Spleen (tissue), 11 donors: ENCODE measurements around the gene SULF2. TPM values are rescaled to one million over a fixed set of nuclear protein-coding genes. Genes with fewer than 3 reads are reported as not detected.

Experiments used
- DNase-seq: peaks from one replicate; pipeline ENCODE4 v3.0.0-alpha.2; 2020
- H3K27ac ChIP-seq, 8 donors: fragments of 200-600 bp; sonication (generic) in 7 of 8; 1 replicate in 4 of 8; 2 replicates in 4 of 8; pipeline versions ENCODE4 v1.5.0 to v1.8.0; 2016 to 2021; ENCODE audit warnings: inconsistent platforms in 4 of 8, mild to moderate bottlenecking in 4 of 8, moderate library complexity in 1 of 8
- H3K27me3 ChIP-seq, 7 donors: fragments of 200-600 bp; sonication (generic) in 6 of 7; replicated peaks in 1 of 7; 1 replicate in 4 of 7; 2 replicates in 3 of 7; pipeline versions ENCODE4 v1.5.0 to v1.8.0; 2016 to 2021; ENCODE audit warnings: inconsistent platforms in 3 of 7, mild to moderate bottlenecking in 1 of 7
- H3K36me3 ChIP-seq, 6 donors: fragments of 200-600 bp; sonication (generic) in 5 of 6; 1 replicate in 4 of 6; 2 replicates in 2 of 6; pipeline versions ENCODE4 v1.5.0 to v1.8.0; 2016 to 2021; ENCODE audit warnings: inconsistent platforms in 2 of 6
- H3K4me1 ChIP-seq, 6 donors: fragments of 200-600 bp; sonication (generic) in 5 of 6; 1 replicate in 3 of 6; 2 replicates in 3 of 6; pipeline versions ENCODE4 v1.5.0 to v1.8.0; 2016 to 2021; ENCODE audit warnings: inconsistent platforms in 3 of 6
- H3K4me3 ChIP-seq, 8 donors: fragments of 200-600 bp; sonication (generic) in 7 of 8; 1 replicate in 4 of 8; 2 replicates in 4 of 8; pipeline versions ENCODE4 v1.5.0 to v1.8.0; 2016 to 2021; ENCODE audit warnings: inconsistent platforms in 4 of 8, mild to moderate bottlenecking in 4 of 8, moderate library complexity in 2 of 8
- H3K9me3 ChIP-seq, 8 donors: fragments of 200-600 bp; sonication (generic) in 7 of 8; 1 replicate in 4 of 8; 2 replicates in 4 of 8; pipeline versions ENCODE4 v1.5.0 to v1.8.0; 2016 to 2021; ENCODE audit warnings: inconsistent platforms in 4 of 8
- POLR2A ChIP-seq, 3 donors: fragments of 450-650 bp; IDR thresholded peaks; one replicate each; pipeline ENCODE4 v1.5.1; 2017; ENCODE audit warnings: antibody characterized with exemption in 3 of 3, mild to moderate bottlenecking in 1 of 3
- POLR2AphosphoS5 ChIP-seq, 3 donors: sonication (generic); formaldehyde crosslinking; IDR thresholded peaks; one replicate each; pipeline ENCODE4 v1.5.1; 2017; ENCODE audit warnings: antibody characterized with exemption in 3 of 3
- WGBS, 5 donors: extraction: QIAGEN DNeasy Blood & Tissue Kit in 3 of 5; methylation state at CpG; one replicate each; pipeline versions ENCODE4 v1.1.5 to v1.1.7; 2013 to 2018; 5-methylcytosine and 5-hydroxymethylcytosine counted together
- intact Hi-C: fragments of 100-400 bp; cut with DNase I; formaldehyde crosslinking; loops from one replicate; pipeline ENCODE4 v1.15.0; 2023; ENCODE audit warnings: low total_unique reads
- polyA plus RNA-seq, 3 donors: library from polyadenylated mRNA; stranded (reverse); fragments of 200-250 nt; gene quantifications; one replicate each; pipeline ENCODE4 v1.2.1, GENCODE V29; 2013
- total RNA-seq, 7 donors: library from RNA; depleted of rRNA in 3 of 7; stranded (reverse); fragments of >200 nt in 3 of 7; fragmentation: NEBNext Ultra II Directional in 4 of 7; extraction: Animal tissue kit (Norgen Biotek cat#: 25700) in 4 of 7; gene quantifications; one replicate each; pipeline versions ENCODE4 v1.1.0 to v1.2.1, GENCODE V29; 2016 to 2021
- TF ChIP-seq, protein P1 (sequence below), 11 experiments: fragments of 200-600 bp in 7 of 11; fragments of 450-650 bp in 4 of 11; sonication (generic) in 4 of 11; IDR thresholded peaks in 8 of 11; conservative IDR thresholded peaks in 3 of 11; 1 replicate in 7 of 11; 2 replicates in 4 of 11; pipeline versions ENCODE4 v1.4.0 to v1.8.0; 2016 to 2021; ENCODE audit warnings: antibody characterized with exemption in 11 of 11, inconsistent platforms in 4 of 11, mild to moderate bottlenecking in 1 of 11
- donor health status: healthy with polysubstance abuse.
- donor health status: DM: no; HTN: no; CAD: no; lungs with moderate emphysema.
- donor health status: DM: no; HTN: no; CAD: no.
- donor health status: Bipolar disorder and iron deficiency.
- donor health status: healthy.
- donor health status: DM: no; HTN: no; CAD: no.
- donor health status: DM: yes; HTN: yes; CAD: no.

Gene SULF2
- total and polyA plus RNA-seq, 10 donors: 5.5 to 49.1 (median 15.7) TPM

DNA sequence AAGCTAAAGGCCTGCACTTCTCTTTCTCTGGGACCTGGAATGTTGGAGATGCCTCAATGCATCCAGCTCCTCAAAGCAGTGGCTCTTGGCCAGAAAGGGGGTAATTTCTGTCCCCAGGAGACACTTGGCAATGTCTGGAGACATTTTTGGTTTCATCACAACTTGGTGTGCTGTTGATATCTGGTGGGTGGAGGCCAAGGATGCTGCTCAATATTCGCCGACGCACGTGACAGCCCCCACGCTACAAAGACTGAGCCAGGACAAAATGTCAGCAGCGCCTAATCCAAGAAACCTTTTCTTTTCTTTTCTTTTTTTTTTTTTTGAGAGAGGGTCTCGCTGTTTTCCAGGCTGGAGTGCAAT lies 79.8 kb downstream of the SULF2 start:
- Histone ChIP-seq H3K9me3 (no peaks in the 10 kb centered on the region), H3K4me1 (peaks cover 0 to 13% (median 2%) of the 10 kb centered on the region in 6 donors), H3K27me3 (no peaks in the 10 kb centered on the region), H3K27ac (no peak overlapping the region), H3K4me3 (no peak overlapping the region), H3K36me3 (no peaks in the 10 kb centered on the region)
- TF ChIP-seq, protein P1, sequence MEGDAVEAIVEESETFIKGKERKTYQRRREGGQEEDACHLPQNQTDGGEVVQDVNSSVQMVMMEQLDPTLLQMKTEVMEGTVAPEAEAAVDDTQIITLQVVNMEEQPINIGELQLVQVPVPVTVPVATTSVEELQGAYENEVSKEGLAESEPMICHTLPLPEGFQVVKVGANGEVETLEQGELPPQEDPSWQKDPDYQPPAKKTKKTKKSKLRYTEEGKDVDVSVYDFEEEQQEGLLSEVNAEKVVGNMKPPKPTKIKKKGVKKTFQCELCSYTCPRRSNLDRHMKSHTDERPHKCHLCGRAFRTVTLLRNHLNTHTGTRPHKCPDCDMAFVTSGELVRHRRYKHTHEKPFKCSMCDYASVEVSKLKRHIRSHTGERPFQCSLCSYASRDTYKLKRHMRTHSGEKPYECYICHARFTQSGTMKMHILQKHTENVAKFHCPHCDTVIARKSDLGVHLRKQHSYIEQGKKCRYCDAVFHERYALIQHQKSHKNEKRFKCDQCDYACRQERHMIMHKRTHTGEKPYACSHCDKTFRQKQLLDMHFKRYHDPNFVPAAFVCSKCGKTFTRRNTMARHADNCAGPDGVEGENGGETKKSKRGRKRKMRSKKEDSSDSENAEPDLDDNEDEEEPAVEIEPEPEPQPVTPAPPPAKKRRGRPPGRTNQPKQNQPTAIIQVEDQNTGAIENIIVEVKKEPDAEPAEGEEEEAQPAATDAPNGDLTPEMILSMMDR (IDR thresholded peaks at IDR 0.05 in 8 of 11, conservative IDR thresholded peaks at IDR 0.05 in 3 of 11): no peak
- TF ChIP-seq POLR2AphosphoS5 (IDR thresholded peaks at IDR 0.05) (no peak), POLR2A (IDR thresholded peaks at IDR 0.05) (no peak)
- WGBS, 5 donors: 86 to 94% (median 93%) methylated on average over 7 of the region's 7 CpGs
- DNase-seq: no peak
- intact Hi-C loops: no loop called here

DNA sequence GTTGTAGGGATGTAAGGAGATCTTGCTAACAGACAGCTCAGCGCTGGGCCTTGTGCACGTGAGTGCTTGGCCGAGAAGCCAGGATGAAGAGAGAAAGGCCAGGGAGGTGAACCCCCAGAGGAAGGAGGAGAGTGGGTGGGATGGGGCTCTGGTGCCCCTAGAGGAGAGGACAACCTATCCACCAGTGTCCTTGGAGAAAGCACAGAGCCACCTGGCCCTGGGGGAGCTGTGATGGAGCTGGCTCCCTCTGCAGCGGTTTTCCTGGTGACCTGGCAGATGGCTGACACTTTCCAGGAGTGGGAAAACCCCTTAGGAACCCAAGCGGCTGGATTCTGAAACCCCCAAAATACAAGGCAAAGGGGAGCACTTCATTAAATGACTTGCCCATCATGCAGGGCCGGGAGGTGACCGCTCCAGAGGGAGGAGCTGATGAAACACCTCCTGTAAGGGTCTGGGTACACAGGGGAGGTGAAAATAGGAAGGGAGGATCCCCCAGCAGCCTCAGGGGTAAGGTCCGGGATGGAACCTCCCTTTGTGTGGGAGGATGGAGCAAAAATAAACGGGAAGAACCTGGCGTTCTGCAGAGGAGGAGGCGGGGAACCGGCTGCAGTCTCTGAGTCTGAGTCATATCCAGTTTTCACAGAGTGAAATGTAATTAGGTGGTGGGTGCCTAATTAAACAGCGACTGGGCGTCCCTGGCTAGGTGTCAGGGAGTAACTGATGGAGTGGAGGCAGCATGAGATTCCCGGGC lies 80.4 kb downstream of the SULF2 start:
- no peak for TF ChIP-seq POLR2A (IDR thresholded peaks at IDR 0.05)
- TF ChIP-seq, protein P1 (IDR thresholded peaks at IDR 0.05 in 8 of 11, conservative IDR thresholded peaks at IDR 0.05 in 3 of 11): no peak
- no peak for TF ChIP-seq POLR2AphosphoS5 (IDR thresholded peaks at IDR 0.05)
- Histone ChIP-seq H3K36me3 (no peaks in the 10 kb centered on the region), H3K9me3 (no peaks in the 10 kb centered on the region), H3K4me3 (no peak overlapping the region), H3K27me3 (no peaks in the 10 kb centered on the region), H3K4me1 (peaks cover 0 to 13% (median 2%) of the 10 kb centered on the region in 6 donors), H3K27ac (no peak overlapping the region)
- 56 to 76% (median 74%) methylated on average over 15 of the region's 15 CpGs for WGBS, 5 donors
- intact Hi-C loops: no loop called here
- no peak for DNase-seq

DNA sequence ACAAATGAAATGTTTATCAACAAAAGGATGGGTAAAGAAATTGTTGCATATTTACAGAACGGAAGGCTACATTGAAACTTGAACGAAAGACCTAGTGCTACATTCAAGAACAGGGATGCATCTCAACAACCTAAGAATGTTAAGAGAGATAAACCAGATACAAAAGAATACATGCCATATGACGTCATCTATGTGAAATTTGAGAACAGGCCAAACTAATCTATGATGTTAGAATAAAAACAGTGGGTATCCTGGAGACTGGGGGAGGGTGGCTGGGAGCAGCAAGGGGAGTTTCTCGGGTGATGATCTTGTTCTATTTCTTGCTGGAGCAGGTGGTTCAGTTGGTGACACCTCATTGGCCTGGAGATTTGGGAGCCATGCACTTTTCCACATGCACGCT lies 81.5 kb downstream of the SULF2 start:
- intact Hi-C loops: no loop called here
- WGBS, 5 donors: 79 to 89% (median 84%) methylated on average over 5 of the region's 5 CpGs
- Histone ChIP-seq H3K27ac (no peak overlapping the region), H3K9me3 (no peaks in the 10 kb centered on the region), H3K36me3 (no peaks in the 10 kb centered on the region), H3K4me3 (no peak overlapping the region), H3K27me3 (no peaks in the 10 kb centered on the region), H3K4me1 (peaks cover 0 to 10% (median 2%) of the 10 kb centered on the region in 6 donors)
- no peak for DNase-seq
- TF ChIP-seq, protein P1 (IDR thresholded peaks at IDR 0.05 in 8 of 11, conservative IDR thresholded peaks at IDR 0.05 in 3 of 11): no peak
- TF ChIP-seq POLR2A (IDR thresholded peaks at IDR 0.05) (no peak), POLR2AphosphoS5 (IDR thresholded peaks at IDR 0.05) (no peak)

DNA sequence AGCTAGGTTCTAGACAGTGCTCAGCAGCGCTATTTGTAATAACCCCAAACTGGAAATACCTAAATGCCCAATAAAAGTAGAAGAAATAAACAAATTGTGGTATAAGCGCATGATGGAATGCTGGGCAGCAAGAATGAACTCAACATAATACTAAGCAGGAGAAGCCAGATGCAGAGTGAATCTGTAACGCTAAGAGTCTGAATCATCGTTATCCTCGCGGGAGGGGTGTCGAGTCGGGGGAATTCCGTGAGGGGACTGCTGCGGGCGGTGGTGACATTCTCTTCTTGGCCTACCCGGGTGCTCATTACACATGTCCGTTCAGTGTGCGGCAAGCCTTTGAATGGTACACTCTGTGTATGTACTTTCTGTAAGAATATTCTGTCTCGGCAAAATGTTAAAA lies 83.7 kb downstream of the SULF2 start:
- Histone ChIP-seq H3K9me3 (no peaks in the 10 kb centered on the region), H3K27me3 (no peaks in the 10 kb centered on the region), H3K4me1 (no peaks in the 10 kb centered on the region), H3K4me3 (no peak overlapping the region), H3K36me3 (no peaks in the 10 kb centered on the region), H3K27ac (no peak overlapping the region)
- TF ChIP-seq POLR2AphosphoS5 (IDR thresholded peaks at IDR 0.05): no peak
- no peak for TF ChIP-seq POLR2A (IDR thresholded peaks at IDR 0.05)
- TF ChIP-seq, protein P1 (IDR thresholded peaks at IDR 0.05 in 8 of 11, conservative IDR thresholded peaks at IDR 0.05 in 3 of 11): no peak
- DNase-seq: no peak
- intact Hi-C loops: no loop called here
- 77 to 94% (median 85%) methylated on average over 15 of the region's 15 CpGs for WGBS, 5 donors
